ENCODE measurements around the gene FHL1.
A peak's percentile ranks its signal among the peaks of the same experiment; 100 is the strongest.

The FHL1 gene

GRCh38 chrX:136255541-136255940 lies 108.2 kb downstream of the FHL1 start:
- no peak for DNase-seq (ENCODE audit: low read depth)

GRCh38 chrX:136256026-136256425 lies 108.7 kb downstream of the FHL1 start:
- no peak for DNase-seq (ENCODE audit: low read depth)

GRCh38 chrX:136258951-136259350 lies 111.6 kb downstream of the FHL1 start:
- DNase-seq (ENCODE audit: low read depth): no peak

- no peak for DNase-seq (ENCODE audit: low read depth)
These were observed 112.2 kb downstream of the FHL1 start for GRCh38 chrX:136259543-136259942.

- DNase-seq (ENCODE audit: low read depth): peak; percentile 53
These were observed 113.4 kb downstream of the FHL1 start for GRCh38 chrX:136260776-136261175.

All from non-pigmented ciliary epithelial cell (primary cell).